GM18508 (cell line): Measurements from ENCODE around the gene IRGC.
A peak's percentile ranks its signal among the peaks of the same experiment; 100 is the strongest.
"Not testable (repeated sequence)": the region's sequence is repeated elsewhere in the genome, so short reads cannot be mapped to it uniquely, and the experiment has no call there.

ENCODE experiments used
- ATAC-seq: cut with Tn5 transposase; IDR thresholded peaks from one replicate; pipeline ENCODE4 v1.9.1; 2021; ENCODE audit warnings: moderate number of reproducible peaks; ENCODE audit not compliant: insufficient read depth, unreplicated experiment

The IRGC gene

GRCh38 chr19:43749898-43750297, 34.0 kb downstream of the IRGC start:
- ATAC-seq, result no peak

GRCh38 chr19:43751466-43752220, 35.8 kb downstream of the IRGC start:
- ATAC-seq, result no peak

GRCh38 chr19:43752287-43752875, 36.5 kb downstream of the IRGC start:
- ATAC-seq, result no peak

GRCh38 chr19:43754253-43754502, 38.3 kb downstream of the IRGC start:
- ATAC-seq, result no peak

- peak; percentile 30 for ATAC-seq
Measured at GRCh38 chr19:43754503-43755255, 38.8 kb downstream of the IRGC start, which contains the start of gene SMG9. Gene SMG9, minus strand, starts transcription at chr19:43754962. Its CDS starts 4,221 bp downstream, at chr19:43750741.

GRCh38 chr19:43755256-43755801, 39.5 kb downstream of the IRGC start:
- no peak for ATAC-seq

- no peak for ATAC-seq
Measured at GRCh38 chr19:43759515-43759914, 43.6 kb downstream of the IRGC start.

GRCh38 chr19:43760941-43761340, 45.1 kb downstream of the IRGC start:
- ATAC-seq, result no peak

- no peak for ATAC-seq
Measured at GRCh38 chr19:43762814-43763213, 46.9 kb downstream of the IRGC start.

GRCh38 chr19:43763473-43763939, 47.6 kb downstream of the IRGC start:
- no peak for ATAC-seq

GRCh38 chr19:43764684-43765083, 48.8 kb downstream of the IRGC start:
- not testable (repeated sequence) for ATAC-seq

- peak; percentile 54 for ATAC-seq
Measured at GRCh38 chr19:43765109-43765876, 49.4 kb downstream of the IRGC start.

GRCh38 chr19:43766755-43767043, 50.8 kb downstream of the IRGC start:
- no peak for ATAC-seq

- ATAC-seq, result no peak
Measured at GRCh38 chr19:43767316-43767715, 51.4 kb downstream of the IRGC start.

- no peak for ATAC-seq
Measured at GRCh38 chr19:43767818-43768217, 51.9 kb downstream of the IRGC start.

- no peak for ATAC-seq
Measured at GRCh38 chr19:43768273-43769050, 52.6 kb downstream of the IRGC start.

GRCh38 chr19:43769256-43769655, 53.4 kb downstream of the IRGC start:
- ATAC-seq, result no peak
